PC-3 (cell line): Measurements from ENCODE around the gene MEGF10. TPM values are rescaled to one million over a fixed set of nuclear protein-coding genes. Genes with fewer than 3 reads are reported as not detected.

Source experiments
- ATAC-seq: fragments of 200-7000 bp; cut with Tn5 transposase; 2 replicates; pipeline ENCODE4 v1.9.1; 2020; ENCODE audit warnings: mild to moderate bottlenecking, moderate library complexity
- BruUV-seq: library from RNA; stranded (reverse); fragments of 400-500 nt; replicated peaks from 2 replicates; lab custom pipeline; 2021; lab: Mats Ljungman, UMichigan
- CTCF ChIA-PET: fragments of 300-600 bp; sonication (Branson Sonifier 250); formaldehyde crosslinking; loops from one replicate; lab custom pipeline; 2022; ENCODE audit warnings: antibody characterized with exemption; lab: Charles Lee
- POLR2A ChIA-PET: fragments of 300-600 bp; sonication (Branson Sonifier 250); formaldehyde crosslinking; loops from one replicate; lab custom pipeline; 2022; ENCODE audit warnings: antibody characterized with exemption; ENCODE audit not compliant: unreplicated experiment; lab: Charles Lee
- DNase-seq: peaks from one replicate; pipeline ENCODE4 v3.0.0-alpha.2; 2015
- H2AFZ ChIP-seq: fragments of 300-600 bp; sonication (generic); 2 replicates; pipeline ENCODE4 v1.6.0; 2016; ENCODE audit warnings: antibody characterized with exemption, low read length
- H3F3A ChIP-seq: fragments of 300-600 bp; sonication (generic); one replicate; pipeline ENCODE4 v1.6.0; 2017; ENCODE audit warnings: antibody characterized with exemption, low read length, control low read depth, mild to moderate bottlenecking; ENCODE audit not compliant: unreplicated experiment
- H3K27ac ChIP-seq: fragments of 300-600 bp; sonication (generic); 2 replicates; pipeline ENCODE4 v1.5.1; 2016; ENCODE audit warnings: mild to moderate bottlenecking, low read length
- H3K27me3 ChIP-seq: fragments of 300-600 bp; sonication (generic); 2 replicates; pipeline ENCODE4 v1.6.1; 2016; ENCODE audit warnings: low read length, mixed read lengths
- H3K36me3 ChIP-seq: fragments of 300-600 bp; sonication (generic); 2 replicates; pipeline ENCODE4 v1.6.1; 2016; ENCODE audit warnings: low read depth, mixed run types, low read length, mixed read lengths
- H3K4me1 ChIP-seq: fragments of 300-600 bp; sonication (generic); 2 replicates; pipeline ENCODE4 v1.5.1; 2016; ENCODE audit warnings: low read length; ENCODE audit not compliant: insufficient read depth
- H3K4me2 ChIP-seq: fragments of 300-600 bp; sonication (generic); 2 replicates; pipeline ENCODE4 v1.6.0; 2016; ENCODE audit warnings: low read length
- H3K4me3 ChIP-seq: fragments of 300-600 bp; sonication (generic); 2 replicates; pipeline ENCODE4 v1.5.1; 2016; ENCODE audit warnings: mild to moderate bottlenecking, low read length, mixed read lengths
- H3K79me2 ChIP-seq: fragments of 300-600 bp; sonication (generic); 2 replicates; pipeline ENCODE4 v1.6.1; 2017; ENCODE audit warnings: low read length, mixed read lengths
- H3K9ac ChIP-seq: fragments of 300-600 bp; sonication (generic); 2 replicates; pipeline ENCODE4 v1.6.0; 2016; ENCODE audit warnings: mild to moderate bottlenecking, low read length
- H3K9me2 ChIP-seq: fragments of 300-600 bp; sonication (generic); replicated peaks from 2 replicates; pipeline ENCODE4 v1.6.1; 2016; ENCODE audit warnings: mixed run types, low read length, mixed read lengths
- H3K9me3 ChIP-seq: fragments of 300-600 bp; sonication (generic); 2 replicates; pipeline ENCODE4 v1.6.1; 2016; ENCODE audit warnings: low read length, mixed read lengths
- H4K20me1 ChIP-seq: fragments of 300-600 bp; sonication (generic); 2 replicates; pipeline ENCODE4 v1.6.1; 2016; ENCODE audit warnings: low read length, mixed read lengths
- CTCF ChIP-seq: fragments of 300-600 bp; sonication (generic); conservative IDR thresholded peaks from 2 replicates; pipeline ENCODE4 v1.5.1; 2017; ENCODE audit warnings: antibody characterized with exemption, low read depth, mild to moderate bottlenecking, low read length
- EZH2 ChIP-seq: fragments of 300-600 bp; sonication (generic); IDR thresholded peaks from one replicate; pipeline ENCODE4 v1.6.1; 2017; ENCODE audit warnings: antibody characterized with exemption, mild to moderate bottlenecking, low read length; ENCODE audit not compliant: unreplicated experiment
- EZH2phosphoT487 ChIP-seq: fragments of 300-600 bp; sonication (generic); IDR thresholded peaks from 2 replicates; pipeline ENCODE4 v1.6.1; 2018; ENCODE audit warnings: mild to moderate bottlenecking, antibody characterized with exemption, low read length, borderline replicate concordance
- intact Hi-C: fragments of 100-400 bp; cut with micrococcal nuclease; formaldehyde crosslinking; loops from 2 replicates; pipeline ENCODE4 v1.9.0; 2023
- total RNA-seq: library from RNA; depleted of rRNA; stranded (reverse); fragments of >200 nt; gene quantifications from 2 replicates; pipeline ENCODE4 v1.2.3, GENCODE V29; 2014

MEGF10 gene
- total RNA-seq, 1 experiment from 2014 or later: not detected

GRCh38 chr5:127435821-127436220 lies 145.2 kb downstream of the MEGF10 start:
- DNase-seq (no peak), ATAC-seq (no peak)
- CTCF ChIA-PET: no interaction called here
- Histone ChIP-seq H3K27me3 (peaks cover 47% of the 10 kb centered on the region), H3K79me2 (no peaks in the 10 kb centered on the region), H3K9me3 (no peaks in the 10 kb centered on the region), H3K36me3 (no peaks in the 10 kb centered on the region), H3K9me2 (no peaks in the 10 kb centered on the region), H3F3A (no peaks in the 10 kb centered on the region), H2AFZ (no peak overlapping the region), H4K20me1 (no peaks in the 10 kb centered on the region), H3K4me3 (no peak overlapping the region), H3K4me2 (no peak overlapping the region), H3K4me1 (0 out of 2 replicates have a peak, but pooled peaks cover 3% of the 10 kb centered on the region), H3K27ac (no peak overlapping the region), H3K9ac (no peak overlapping the region)
- TF ChIP-seq EZH2 (no peak), EZH2phosphoT487 (no peak), CTCF (no peak)
- intact Hi-C loops: no loop called here
- POLR2A ChIA-PET: no interaction called here
- no TSS peak for BruUV-seq

- TF ChIP-seq EZH2phosphoT487: no peak
- no peak for TF ChIP-seq CTCF
- no peak for TF ChIP-seq EZH2
- no peak overlapping the region for H3K4me2 ChIP-seq
- H3K79me2 ChIP-seq: no peaks in the 10 kb centered on the region
- no peak overlapping the region for H2AFZ ChIP-seq
- no peak for DNase-seq
- no TSS peak for BruUV-seq
- H3K27me3 ChIP-seq: peaks cover 60% of the 10 kb centered on the region
- no peak overlapping the region for H3K4me3 ChIP-seq
- no peaks in the 10 kb centered on the region for H4K20me1 ChIP-seq
- H3K9me2 ChIP-seq: no peaks in the 10 kb centered on the region
- H3K9me3 ChIP-seq: no peaks in the 10 kb centered on the region
- intact Hi-C loops: no loop called here
- no peaks in the 10 kb centered on the region for H3K4me1 ChIP-seq
- H3K27ac ChIP-seq: no peak overlapping the region
- no peak for ATAC-seq
- no peaks in the 10 kb centered on the region for H3F3A ChIP-seq
- POLR2A ChIA-PET: no interaction called here
- CTCF ChIA-PET: no interaction called here
- H3K9ac ChIP-seq: no peak overlapping the region
- H3K36me3 ChIP-seq: no peaks in the 10 kb centered on the region
Observed at GRCh38 chr5:127439644-127440043, 149.0 kb downstream of the MEGF10 start.

- Histone ChIP-seq H3K27me3 (peaks cover 70% of the 10 kb centered on the region), H4K20me1 (no peaks in the 10 kb centered on the region), H3K9me3 (no peaks in the 10 kb centered on the region), H3K9ac (no peak overlapping the region), H2AFZ (no peak overlapping the region), H3K9me2 (no peaks in the 10 kb centered on the region), H3F3A (no peaks in the 10 kb centered on the region), H3K4me1 (no peaks in the 10 kb centered on the region), H3K36me3 (no peaks in the 10 kb centered on the region), H3K4me3 (no peak overlapping the region), H3K4me2 (no peak overlapping the region), H3K27ac (no peak overlapping the region), H3K79me2 (no peaks in the 10 kb centered on the region)
- DNase-seq (no peak), ATAC-seq (no peak)
- TF ChIP-seq EZH2 (no peak), CTCF (no peak)
- CTCF ChIA-PET: no interaction called here
- intact Hi-C loops: no loop called here
- POLR2A ChIA-PET: no interaction called here
- BruUV-seq: no TSS peak
Observed at GRCh38 chr5:127440831-127441230, 150.2 kb downstream of the MEGF10 start.
